GM10248 (cell line): ENCODE data around the gene TMEM154.

Experiments used
- CTCF ChIA-PET: fragments of 300-600 bp; sonication (Branson Sonifier 250); formaldehyde crosslinking; extraction: SDS; loops from one replicate; lab custom pipeline; 2021; ENCODE audit warnings: antibody characterized with exemption; lab: Yijun Ruan, JAX
- POLR2A ChIA-PET: fragments of 350-650 bp; sonication (Branson Sonifier 250); formaldehyde crosslinking; extraction: SDS; loops from one replicate; lab custom pipeline; 2020; ENCODE audit warnings: antibody characterized with exemption; lab: Yijun Ruan, JAX
- DNase-seq: peaks from one replicate; pipeline ENCODE4 v3.0.0; 2012; ENCODE audit errors: extremely low spot score
- TF ChIP-seq, protein P1 (sequence below): IDR thresholded peaks from 2 replicates; pipeline ENCODE4 v1.5.1; 2012; ENCODE audit warnings: mild to moderate bottlenecking, low read depth; ENCODE audit errors: extremely low read depth, missing control alignments, control extremely low read depth

TMEM154 gene

DNA sequence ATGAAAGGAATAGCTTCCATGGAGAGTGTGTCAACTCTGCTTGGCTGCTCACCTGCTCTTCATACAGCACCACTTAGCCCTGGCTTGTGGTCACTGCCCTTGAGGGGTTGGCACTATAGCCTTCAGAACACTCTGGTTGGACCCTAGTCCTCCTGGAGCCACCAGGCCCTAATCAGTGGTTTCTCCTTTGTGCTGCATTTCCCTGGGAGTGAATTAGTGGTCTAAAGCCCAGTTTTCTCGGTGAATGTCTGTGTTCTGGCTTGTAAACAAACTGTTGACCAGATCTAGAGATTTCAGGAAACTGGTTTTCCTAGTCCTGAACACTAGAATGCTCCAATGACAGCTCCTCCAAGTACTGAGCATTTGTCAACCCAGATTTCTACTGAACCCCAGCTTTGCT is 28.6 kb upstream of the TMEM154 start:
- ChIA-PET CTCF (interaction anchor here (0.9 to 2.2 kb wide), 3 partner anchors 27 to 207 kb away, joined by 3 to 7 read pairs (median 3); no protein-coding TSS in a partner anchor), POLR2A (no interaction called here)
- DNase-seq = no peak
- TF ChIP-seq, protein P1, sequence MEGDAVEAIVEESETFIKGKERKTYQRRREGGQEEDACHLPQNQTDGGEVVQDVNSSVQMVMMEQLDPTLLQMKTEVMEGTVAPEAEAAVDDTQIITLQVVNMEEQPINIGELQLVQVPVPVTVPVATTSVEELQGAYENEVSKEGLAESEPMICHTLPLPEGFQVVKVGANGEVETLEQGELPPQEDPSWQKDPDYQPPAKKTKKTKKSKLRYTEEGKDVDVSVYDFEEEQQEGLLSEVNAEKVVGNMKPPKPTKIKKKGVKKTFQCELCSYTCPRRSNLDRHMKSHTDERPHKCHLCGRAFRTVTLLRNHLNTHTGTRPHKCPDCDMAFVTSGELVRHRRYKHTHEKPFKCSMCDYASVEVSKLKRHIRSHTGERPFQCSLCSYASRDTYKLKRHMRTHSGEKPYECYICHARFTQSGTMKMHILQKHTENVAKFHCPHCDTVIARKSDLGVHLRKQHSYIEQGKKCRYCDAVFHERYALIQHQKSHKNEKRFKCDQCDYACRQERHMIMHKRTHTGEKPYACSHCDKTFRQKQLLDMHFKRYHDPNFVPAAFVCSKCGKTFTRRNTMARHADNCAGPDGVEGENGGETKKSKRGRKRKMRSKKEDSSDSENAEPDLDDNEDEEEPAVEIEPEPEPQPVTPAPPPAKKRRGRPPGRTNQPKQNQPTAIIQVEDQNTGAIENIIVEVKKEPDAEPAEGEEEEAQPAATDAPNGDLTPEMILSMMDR = no peak

DNA sequence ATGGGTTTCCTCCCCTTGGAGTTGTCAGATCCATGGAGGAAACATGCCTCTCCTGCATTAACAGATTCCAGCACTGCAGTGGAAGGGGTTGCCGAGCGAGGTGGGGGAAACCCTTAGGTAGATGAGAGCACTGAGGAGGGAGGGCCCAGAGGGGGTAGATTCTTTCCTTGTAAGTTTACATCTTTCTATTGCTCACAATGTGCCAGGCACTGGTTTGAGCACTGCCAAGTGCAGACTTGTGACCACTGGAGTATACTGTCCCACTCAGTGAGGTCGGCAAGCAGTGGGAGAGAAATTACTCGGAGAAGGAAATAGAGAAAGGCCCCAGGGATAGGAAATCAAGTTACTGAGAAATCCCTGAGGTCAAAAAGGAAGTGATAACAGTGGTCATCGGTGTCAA is 27.8 kb upstream of the TMEM154 start:
- CTCF ChIA-PET = no interaction called here
- TF ChIP-seq, protein P1 = no peak

DNA sequence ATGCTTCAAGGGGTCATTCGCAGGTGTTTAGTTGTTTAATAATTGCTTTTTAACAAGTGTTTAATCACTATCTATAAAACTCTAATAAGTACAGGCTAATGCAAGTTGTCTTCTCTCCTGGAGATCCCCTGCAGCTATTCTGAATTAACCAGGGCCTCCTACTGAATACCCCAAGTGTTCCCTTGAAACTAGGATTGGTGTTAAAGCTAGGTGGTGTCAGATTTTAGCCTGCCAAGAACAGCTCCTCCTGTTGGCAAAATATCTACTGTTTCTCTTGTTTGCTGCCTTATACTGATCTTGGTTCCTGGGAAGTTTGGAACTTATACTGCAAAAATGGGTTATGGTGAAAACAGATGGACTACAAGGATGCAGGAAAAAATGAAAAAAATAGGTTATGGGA is 26.1 kb upstream of the TMEM154 start:
- POLR2A ChIA-PET = no interaction called here
- DNase-seq = no peak
- CTCF ChIA-PET = interaction anchor here (0.8 to 1.4 kb wide), 5 partner anchors 12 to 422 kb away, joined by 3 to 4 read pairs (median 4); no protein-coding TSS in a partner anchor
- TF ChIP-seq, protein P1 = no peak

More for the DNA sequence above, 27.8 kb upstream of the TMEM154 start:
- POLR2A ChIA-PET = no interaction called here
- no peak for DNase-seq

DNA sequence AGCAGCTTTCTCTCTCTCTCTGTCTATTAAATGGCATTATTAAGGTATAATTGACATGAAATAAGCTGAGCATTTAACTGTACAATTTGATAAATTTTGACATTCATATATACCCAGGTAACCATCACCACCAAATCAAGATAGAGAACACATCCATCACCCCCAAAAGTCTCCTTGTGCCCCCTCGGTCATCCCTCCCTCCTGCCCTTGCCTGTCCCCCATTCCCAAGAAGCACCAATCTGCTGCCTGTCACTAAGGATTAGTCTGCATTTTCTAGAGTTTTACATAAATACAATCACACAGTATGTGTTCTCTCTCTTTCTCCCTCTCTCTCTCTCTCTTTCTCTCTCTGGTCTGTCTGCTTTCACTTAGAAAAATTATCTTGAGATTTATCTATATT is 25.0 kb upstream of the TMEM154 start:
- TF ChIP-seq, protein P1 = no peak
- DNase-seq = no peak
- ChIA-PET POLR2A (no interaction called here), CTCF (no interaction called here)

DNA sequence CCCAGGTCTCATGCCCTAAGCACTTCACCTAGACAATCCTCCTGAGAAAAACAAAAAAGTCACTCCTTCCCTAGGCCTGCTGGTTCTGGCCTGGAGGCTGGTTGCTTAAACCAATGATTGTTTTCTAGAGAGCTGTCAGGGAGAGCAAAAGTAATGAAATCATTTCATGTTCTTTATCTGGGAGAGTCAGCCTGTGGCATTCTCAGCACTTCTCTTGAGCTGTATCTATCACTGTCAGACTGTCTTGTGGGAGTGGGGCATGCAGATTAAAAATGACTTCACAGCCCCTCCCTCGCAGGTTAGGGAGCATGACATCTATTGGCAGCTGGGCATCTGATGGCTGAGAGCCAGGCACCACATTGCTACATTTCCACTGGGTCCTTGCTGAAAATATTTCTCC is 20.4 kb upstream of the TMEM154 start:
- CTCF ChIA-PET = interaction anchor here (1.3 kb wide), 1 partner anchor 23 kb away, joined by 3 read pairs; no protein-coding TSS in a partner anchor
- TF ChIP-seq, protein P1 = no peak
- POLR2A ChIA-PET = no interaction called here
- DNase-seq = no peak

DNA sequence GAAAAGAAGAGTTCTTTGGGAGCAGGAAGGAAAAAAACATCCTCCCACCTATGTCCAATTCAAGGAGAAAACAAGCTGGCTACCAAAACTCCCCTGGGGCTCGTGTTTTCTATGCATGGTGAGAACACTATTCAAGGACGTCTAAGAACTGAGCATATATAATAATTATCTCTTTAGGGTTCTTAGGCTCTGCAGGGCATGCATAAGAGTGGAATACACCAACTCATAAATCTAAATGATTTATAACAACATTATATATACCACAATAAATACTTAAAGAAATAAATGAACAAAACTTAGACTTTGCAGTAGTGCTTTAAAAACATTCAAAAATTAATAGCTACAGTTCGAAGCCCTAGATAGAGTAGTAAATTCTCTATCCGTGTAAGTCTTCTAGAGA is 19.5 kb upstream of the TMEM154 start:
- ChIA-PET CTCF (interaction anchor here (1.0 to 1.3 kb wide), 3 partner anchors 15 to 23 kb away, joined by 3 read pairs; no protein-coding TSS in a partner anchor), POLR2A (no interaction called here)
- TF ChIP-seq, protein P1 = no peak
- no peak for DNase-seq
